SU-DHL-6 (cell line): Measurements from ENCODE around the gene AXIN1.

Source experiments
- H2AFZ ChIP-seq: fragments of 200-600 bp; sonication (generic); 2 replicates; pipeline ENCODE4 v1.6.1; 2014; ENCODE audit warnings: low read depth, mild to moderate bottlenecking, moderate library complexity, mixed read lengths, antibody characterized with exemption, low read length; ENCODE audit not compliant: severe bottlenecking
- H3F3A ChIP-seq: fragments of 200-600 bp; shearing (Covaris generic); 2 replicates; pipeline ENCODE4 v1.6.0; 2016; ENCODE audit warnings: antibody characterized with exemption, mild to moderate bottlenecking; ENCODE audit not compliant: insufficient read depth
- H3K27ac ChIP-seq: fragments of 200-600 bp; sonication (generic); 2 replicates; pipeline ENCODE4 v1.5.1; 2016; ENCODE audit warnings: low read depth, mild to moderate bottlenecking, low read length, moderate library complexity, mixed read lengths
- H3K27me3 ChIP-seq: fragments of 200-600 bp; sonication (generic), shearing (Covaris generic); 2 replicates; pipeline ENCODE4 v1.6.0; 2014; ENCODE audit warnings: mild to moderate bottlenecking, low read length
- H3K36me3 ChIP-seq: fragments of 200-600 bp; sonication (generic); 2 replicates; pipeline ENCODE4 v1.6.1; 2014; ENCODE audit warnings: mild to moderate bottlenecking, low read length, mixed read lengths
- H3K4me2 ChIP-seq: fragments of 300-600, 200-600 bp; shearing (Covaris generic), sonication (generic); 2 replicates; pipeline ENCODE4 v1.6.0; 2014; ENCODE audit warnings: low read length, low read depth, mild to moderate bottlenecking; ENCODE audit not compliant: poor library complexity, severe bottlenecking
- H3K4me3 ChIP-seq: fragments of 200-600 bp; sonication (generic); 2 replicates; pipeline ENCODE4 v1.5.1; 2014; ENCODE audit warnings: antibody characterized with exemption, low read length, mild to moderate bottlenecking, mixed read lengths; ENCODE audit not compliant: insufficient read depth, poor library complexity, severe bottlenecking
- H3K79me2 ChIP-seq: fragments of 200-600 bp; sonication (generic); 2 replicates; pipeline ENCODE4 v1.6.1; 2014; ENCODE audit warnings: mild to moderate bottlenecking, low read length, moderate library complexity; ENCODE audit not compliant: insufficient read depth
- H3K9ac ChIP-seq: fragments of 200-600 bp; sonication (generic); 2 replicates; pipeline ENCODE4 v1.7.0; 2014; ENCODE audit warnings: mild to moderate bottlenecking, low read length
- H3K9me2 ChIP-seq: fragments of 200-600 bp; sonication (generic); replicated peaks from 2 replicates; pipeline ENCODE4 v1.6.1; 2014; ENCODE audit warnings: low read length; ENCODE audit not compliant: insufficient read depth
- H3K9me3 ChIP-seq: fragments of 200-600 bp; sonication (generic); 2 replicates; pipeline ENCODE4 v1.6.1; 2014; ENCODE audit warnings: low read length, mixed read lengths; ENCODE audit not compliant: insufficient read depth
- H4K20me1 ChIP-seq: fragments of 200-600 bp; sonication (generic); 2 replicates; pipeline ENCODE4 v1.6.1; 2014; ENCODE audit warnings: low read depth, mild to moderate bottlenecking, antibody characterized with exemption, low read length, moderate library complexity, mixed read lengths
- CTCF ChIP-seq: fragments of 200-600 bp; sonication (generic); IDR thresholded peaks from one replicate; pipeline ENCODE4 v1.5.1; 2017; ENCODE audit warnings: antibody characterized with exemption, mild to moderate bottlenecking, low read length, moderate library complexity; ENCODE audit not compliant: insufficient read depth, poor library complexity, severe bottlenecking
- EZH2phosphoT487 ChIP-seq: fragments of 200-600 bp; sonication (generic), shearing (Covaris generic); conservative IDR thresholded peaks from 2 replicates; pipeline ENCODE4 v1.6.1; 2018; ENCODE audit warnings: mild to moderate bottlenecking, antibody characterized with exemption, low read length, moderate library complexity, mixed read lengths

Gene AXIN1

GRCh38 chr16:261031-261691 is 91.4 kb downstream of the AXIN1 start:
- no peak overlapping the region for H2AFZ ChIP-seq
- H3K9me2 ChIP-seq, result no peaks in the 10 kb centered on the region
- H3K4me2 ChIP-seq, result no peak overlapping the region
- no peaks in the 10 kb centered on the region for H4K20me1 ChIP-seq
- H3K9ac ChIP-seq, result no peak overlapping the region
- H3K27ac ChIP-seq, result no peak overlapping the region
- H3F3A ChIP-seq, result no peaks in the 10 kb centered on the region
- TF ChIP-seq EZH2phosphoT487, result no peak
- no peak for TF ChIP-seq CTCF
- H3K4me3 ChIP-seq, result no peak overlapping the region
- no peaks in the 10 kb centered on the region for H3K36me3 ChIP-seq
- H3K9me3 ChIP-seq, result no peaks in the 10 kb centered on the region
- no peaks in the 10 kb centered on the region for H3K27me3 ChIP-seq
- H3K79me2 ChIP-seq, result no peaks in the 10 kb centered on the region

GRCh38 chr16:260326-260725 is 92.2 kb downstream of the AXIN1 start:
- no peak overlapping the region for H3K9ac ChIP-seq
- H3K27ac ChIP-seq, result no peak overlapping the region
- H3K79me2 ChIP-seq, result no peaks in the 10 kb centered on the region
- no peaks in the 10 kb centered on the region for H3K27me3 ChIP-seq
- H3K9me3 ChIP-seq, result no peaks in the 10 kb centered on the region
- no peaks in the 10 kb centered on the region for H4K20me1 ChIP-seq
- H3K4me3 ChIP-seq, result no peak overlapping the region
- no peaks in the 10 kb centered on the region for H3F3A ChIP-seq
- H2AFZ ChIP-seq, result no peak overlapping the region
- H3K4me2 ChIP-seq, result no peak overlapping the region
- no peaks in the 10 kb centered on the region for H3K36me3 ChIP-seq
- no peak for TF ChIP-seq CTCF
- TF ChIP-seq EZH2phosphoT487, result no peak
- no peaks in the 10 kb centered on the region for H3K9me2 ChIP-seq

GRCh38 chr16:259814-260253 is 92.7 kb downstream of the AXIN1 start:
- no peaks in the 10 kb centered on the region for H3K9me3 ChIP-seq
- no peak overlapping the region for H3K4me2 ChIP-seq
- no peaks in the 10 kb centered on the region for H3K36me3 ChIP-seq
- no peaks in the 10 kb centered on the region for H4K20me1 ChIP-seq
- H3K9ac ChIP-seq, result no peak overlapping the region
- H3F3A ChIP-seq, result no peaks in the 10 kb centered on the region
- H3K4me3 ChIP-seq, result no peak overlapping the region
- no peaks in the 10 kb centered on the region for H3K27me3 ChIP-seq
- TF ChIP-seq CTCF, result no peak
- no peak for TF ChIP-seq EZH2phosphoT487
- no peak overlapping the region for H3K27ac ChIP-seq
- H2AFZ ChIP-seq, result no peak overlapping the region
- H3K9me2 ChIP-seq, result no peaks in the 10 kb centered on the region
- no peaks in the 10 kb centered on the region for H3K79me2 ChIP-seq
